ENCODE measurements around the gene PLK1. TPM values are rescaled to one million over a fixed set of nuclear protein-coding genes. Genes with fewer than 3 reads are reported as not detected.
A peak's percentile ranks its signal among the peaks of the same experiment; 100 is the strongest.

PLK1 gene
- total RNA-seq, 2 experiments from 2014 or later = 132 to 135 TPM

DNA sequence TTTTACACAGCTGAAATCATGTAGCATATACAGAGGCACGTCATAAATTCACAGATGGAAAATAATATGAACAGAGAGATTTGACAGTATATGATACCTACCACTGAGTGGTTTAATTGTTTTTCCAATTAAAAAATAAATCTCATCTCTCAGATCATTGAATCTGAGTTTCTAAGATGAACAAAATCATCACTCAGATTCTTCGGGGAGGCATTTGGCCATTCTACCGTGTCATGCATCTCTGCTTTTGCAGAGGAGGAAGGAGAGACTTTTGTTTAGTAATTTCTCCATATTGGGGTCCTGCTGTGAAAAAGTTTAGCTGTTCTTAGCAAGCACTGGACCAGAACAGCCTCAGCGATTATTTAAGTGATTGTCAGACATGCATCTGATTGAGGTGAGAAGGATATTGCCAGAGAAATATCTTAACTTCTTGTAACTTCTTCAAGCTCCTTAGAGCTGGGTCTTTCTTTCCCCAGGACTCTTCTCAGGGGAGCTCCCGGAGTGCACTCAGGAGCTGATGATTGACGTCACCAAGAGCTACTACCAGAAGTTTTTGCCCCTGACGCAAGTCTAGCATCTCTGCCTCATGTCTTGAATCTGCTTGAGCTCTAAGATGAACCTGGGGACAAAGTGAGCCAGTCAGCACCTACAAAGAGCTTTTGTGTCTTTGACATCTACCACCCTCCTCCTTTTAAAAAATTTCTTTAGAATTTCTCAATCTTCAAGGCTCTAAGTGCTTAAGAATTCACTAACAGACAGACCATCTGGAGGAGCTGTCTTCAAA, 11.9 kb upstream of the PLK1 start:
- no peaks in the 10 kb centered on the region for H3K9me3 Mint-ChIP-seq (ENCODE audit: low read depth)
- peaks cover 48% of the 10 kb centered on the region for H3K4me1 Mint-ChIP-seq
- H3K27ac Mint-ChIP-seq = no peak overlapping the region
- H3K4me3 Mint-ChIP-seq = no peak overlapping the region
- no peak for DNase-seq
- H3K36me3 Mint-ChIP-seq = peaks cover 81% of the 10 kb centered on the region
- no peaks in the 10 kb centered on the region for H3K27me3 Mint-ChIP-seq
- ATAC-seq = no peak
- CTCF ChIA-PET = no interaction called here

DNA sequence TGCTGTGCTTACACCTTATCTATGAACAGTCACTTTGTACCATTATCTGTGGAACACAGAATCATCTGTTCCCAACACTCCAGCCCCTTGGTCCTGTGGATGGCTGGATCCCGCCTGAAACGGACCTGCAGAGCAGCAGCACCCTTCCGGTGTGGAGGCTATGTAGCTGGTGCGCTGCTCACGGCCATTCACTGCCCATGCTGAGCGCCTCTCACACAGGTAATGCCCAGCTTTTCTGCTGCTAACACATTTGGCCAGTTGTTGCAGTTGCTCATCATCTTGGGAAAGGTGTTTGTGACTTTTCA, 11.4 kb upstream of the PLK1 start:
- Mint-ChIP-seq H3K27ac (no peak overlapping the region), H3K4me1 (peaks cover 49% of the 10 kb centered on the region), H3K27me3 (no peaks in the 10 kb centered on the region), H3K36me3 (peaks cover 81% of the 10 kb centered on the region), H3K4me3 (no peak overlapping the region), H3K9me3 (ENCODE audit: low read depth) (no peaks in the 10 kb centered on the region)
- DNase-seq (no peak), ATAC-seq (no peak)
- CTCF ChIA-PET = no interaction called here

DNA sequence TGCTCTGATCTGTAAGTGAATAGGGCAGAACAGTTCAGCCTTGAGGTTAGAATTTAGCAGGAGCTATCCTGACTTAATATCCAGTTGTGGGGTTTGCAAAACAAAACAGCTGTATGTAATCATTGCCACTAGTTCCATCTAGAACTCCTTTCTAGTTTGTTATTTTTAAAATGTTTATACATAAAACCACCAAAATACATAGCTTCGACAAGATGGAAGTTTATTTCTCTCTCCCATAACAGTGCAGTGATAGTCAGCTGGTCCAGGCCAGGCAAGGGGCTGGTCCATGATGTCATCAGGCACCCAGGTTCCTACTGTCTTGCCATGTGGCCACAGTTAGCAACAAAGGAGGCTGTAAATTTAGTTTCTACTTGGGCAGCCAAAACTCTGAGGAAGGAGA, 10.5 kb upstream of the PLK1 start:
- H3K9me3 Mint-ChIP-seq (ENCODE audit: low read depth) = no peaks in the 10 kb centered on the region
- CTCF ChIA-PET = interaction anchor here (1.5 kb wide), 1 partner anchor 342 kb away, joined by 4 read pairs; no protein-coding TSS in a partner anchor
- peaks cover 75% of the 10 kb centered on the region for H3K36me3 Mint-ChIP-seq
- H3K4me1 Mint-ChIP-seq = peaks cover 43% of the 10 kb centered on the region
- no peak overlapping the region for H3K4me3 Mint-ChIP-seq
- DNase-seq (no peak), ATAC-seq (no peak)
- no peak overlapping the region for H3K27ac Mint-ChIP-seq
- no peaks in the 10 kb centered on the region for H3K27me3 Mint-ChIP-seq

DNA sequence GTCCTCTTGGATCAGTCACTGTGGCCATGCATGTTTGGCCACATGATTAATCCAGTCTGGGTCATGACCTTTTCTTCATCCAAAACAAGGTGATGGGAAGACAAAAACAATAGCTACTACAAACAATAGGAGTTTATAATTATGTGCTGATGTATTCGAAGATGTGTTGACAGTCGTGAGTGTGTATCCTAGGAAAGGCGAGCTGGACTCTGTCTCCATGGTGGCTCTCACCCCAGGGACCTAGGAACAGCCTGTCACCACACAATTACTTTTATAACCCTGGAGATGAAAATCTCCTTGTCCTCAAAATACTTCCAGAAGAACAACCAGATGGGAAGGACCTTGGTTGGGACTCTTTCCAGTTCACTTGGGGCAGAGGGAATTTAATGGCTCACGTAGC, 9.8 kb upstream of the PLK1 start:
- DNase-seq = no peak
- peaks cover 41% of the 10 kb centered on the region for H3K4me1 Mint-ChIP-seq
- ATAC-seq = no peak
- H3K27me3 Mint-ChIP-seq = no peaks in the 10 kb centered on the region
- CTCF ChIA-PET = interaction anchor here (1.5 to 1.7 kb wide), 2 partner anchors 11 to 341 kb away, joined by 4 to 5 read pairs; no protein-coding TSS in a partner anchor
- no peak overlapping the region for H3K4me3 Mint-ChIP-seq
- H3K9me3 Mint-ChIP-seq (ENCODE audit: low read depth) = no peaks in the 10 kb centered on the region
- peaks cover 71% of the 10 kb centered on the region for H3K36me3 Mint-ChIP-seq
- no peak overlapping the region for H3K27ac Mint-ChIP-seq

DNA sequence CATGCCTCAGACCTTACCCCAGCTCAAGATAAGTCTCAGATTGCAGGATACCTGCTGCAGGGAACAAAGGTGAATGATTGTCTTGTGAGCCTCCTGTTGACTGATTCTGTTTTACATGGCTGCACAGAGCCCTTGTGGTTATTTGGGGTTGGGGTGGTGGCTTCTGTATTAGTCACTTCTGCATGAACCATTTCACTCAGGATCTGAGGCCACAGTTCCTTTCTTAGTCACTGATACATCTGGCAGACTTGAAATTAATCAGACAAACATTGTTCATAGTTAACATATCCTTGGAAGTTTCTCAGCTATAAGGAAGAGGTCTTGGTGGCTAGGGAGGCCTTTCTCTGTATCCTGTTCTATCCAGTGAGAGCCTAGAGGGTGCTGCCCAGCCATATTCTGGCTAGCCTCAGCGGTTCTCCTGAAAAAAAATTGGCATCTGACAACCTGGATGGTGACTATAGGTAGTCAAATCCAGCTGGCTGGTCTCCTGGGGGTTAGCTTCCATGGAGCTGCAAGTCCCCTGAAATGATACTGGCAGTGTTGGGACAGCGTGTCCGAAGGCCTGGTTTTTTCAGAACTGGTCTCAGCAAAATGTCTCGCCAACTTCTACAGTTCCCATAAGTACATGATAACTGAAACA, 8.4 kb upstream of the PLK1 start:
- Mint-ChIP-seq H3K4me1 (peaks cover 39% of the 10 kb centered on the region), H3K27me3 (no peaks in the 10 kb centered on the region), H3K27ac (peak overlapping the region; percentile 41), H3K36me3 (peaks cover 62% of the 10 kb centered on the region), H3K4me3 (no peak overlapping the region), H3K9me3 (ENCODE audit: low read depth) (no peaks in the 10 kb centered on the region)
- ATAC-seq (peak; percentile 99), DNase-seq (peak; percentile 93)
- CTCF ChIA-PET = interaction anchor here (1.0 to 1.7 kb wide), 3 partner anchors 10 to 340 kb away, joined by 3 to 5 read pairs (median 3); no protein-coding TSS in a partner anchor

DNA sequence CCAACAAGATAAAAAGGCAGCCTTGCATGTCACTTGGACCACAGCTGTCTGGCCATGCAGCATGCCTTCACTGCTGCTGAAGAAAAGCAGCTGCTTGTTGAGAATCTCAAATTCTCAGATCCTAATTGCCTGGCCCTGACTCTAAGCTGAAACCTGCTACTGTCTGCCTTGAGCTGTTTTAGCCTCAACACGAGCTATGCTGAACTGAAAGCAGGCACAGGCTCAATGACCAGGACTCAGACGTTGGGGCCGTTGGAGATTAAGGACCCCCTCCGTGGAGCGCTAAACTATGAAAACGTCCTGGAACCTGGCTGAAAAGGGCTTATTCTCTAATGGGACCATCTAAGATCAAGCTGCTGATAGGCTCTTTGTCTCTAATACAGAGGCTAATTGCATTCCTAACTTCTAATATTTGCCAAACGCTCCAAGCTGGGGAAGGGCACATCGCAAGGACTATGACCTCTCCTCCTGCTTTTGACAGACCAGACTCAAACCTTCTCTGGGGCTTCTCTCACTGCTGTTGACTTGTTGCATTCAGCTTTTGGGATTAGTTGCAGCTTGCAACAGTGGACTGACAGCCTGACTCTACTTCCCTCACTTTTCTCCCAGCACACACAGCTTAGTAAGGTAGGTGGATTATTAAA, 4.6 kb upstream of the PLK1 start:
- no peak for DNase-seq
- Mint-ChIP-seq H3K4me3 (no peak overlapping the region), H3K9me3 (ENCODE audit: low read depth) (no peaks in the 10 kb centered on the region), H3K27ac (no peak overlapping the region), H3K4me1 (peaks cover 33% of the 10 kb centered on the region), H3K27me3 (no peaks in the 10 kb centered on the region), H3K36me3 (peaks cover 32% of the 10 kb centered on the region)
- CTCF ChIA-PET = interaction anchor here (1.3 kb wide), 1 partner anchor 77 kb away, joined by 3 read pairs; no protein-coding TSS in a partner anchor
- ATAC-seq = no peak

DNA sequence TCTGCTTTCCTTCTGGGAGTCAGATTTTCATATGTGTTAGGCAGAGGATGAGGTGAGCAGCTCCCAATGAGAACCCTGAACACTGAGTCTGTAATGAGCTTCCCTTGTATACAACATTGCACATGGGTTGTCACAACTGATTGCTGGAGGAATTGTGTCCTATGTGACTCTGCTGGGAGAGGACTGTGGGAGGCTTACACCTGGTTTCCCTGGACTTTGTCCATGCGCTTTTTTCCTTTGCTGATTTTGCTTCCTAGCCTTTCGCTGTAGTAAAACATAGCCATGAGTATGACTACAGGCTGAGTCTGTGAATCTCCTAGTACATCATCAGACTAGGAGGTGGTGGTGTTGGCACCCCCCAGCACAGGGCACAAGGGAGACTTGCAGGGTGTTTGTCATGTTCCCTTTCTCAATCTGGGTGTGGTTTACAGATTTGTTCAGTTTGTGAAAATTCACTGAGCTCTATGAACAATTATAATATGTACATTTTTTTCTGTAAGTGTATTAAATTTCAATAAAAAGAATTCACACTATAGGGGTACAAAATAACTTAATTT, 1.7 kb upstream of the PLK1 start:
- H3K4me3 Mint-ChIP-seq = no peak overlapping the region
- ATAC-seq = no peak
- no peak overlapping the region for H3K27ac Mint-ChIP-seq
- no peaks in the 10 kb centered on the region for H3K9me3 Mint-ChIP-seq (ENCODE audit: low read depth)
- CTCF ChIA-PET = interaction anchor here (1.0 to 1.8 kb wide), 5 partner anchors 80 to 333 kb away, joined by 3 to 5 read pairs (median 3); no protein-coding TSS in a partner anchor
- no peak for DNase-seq
- no peaks in the 10 kb centered on the region for H3K27me3 Mint-ChIP-seq
- peaks cover 26% of the 10 kb centered on the region for H3K4me1 Mint-ChIP-seq
- peaks cover 34% of the 10 kb centered on the region for H3K36me3 Mint-ChIP-seq

DNA sequence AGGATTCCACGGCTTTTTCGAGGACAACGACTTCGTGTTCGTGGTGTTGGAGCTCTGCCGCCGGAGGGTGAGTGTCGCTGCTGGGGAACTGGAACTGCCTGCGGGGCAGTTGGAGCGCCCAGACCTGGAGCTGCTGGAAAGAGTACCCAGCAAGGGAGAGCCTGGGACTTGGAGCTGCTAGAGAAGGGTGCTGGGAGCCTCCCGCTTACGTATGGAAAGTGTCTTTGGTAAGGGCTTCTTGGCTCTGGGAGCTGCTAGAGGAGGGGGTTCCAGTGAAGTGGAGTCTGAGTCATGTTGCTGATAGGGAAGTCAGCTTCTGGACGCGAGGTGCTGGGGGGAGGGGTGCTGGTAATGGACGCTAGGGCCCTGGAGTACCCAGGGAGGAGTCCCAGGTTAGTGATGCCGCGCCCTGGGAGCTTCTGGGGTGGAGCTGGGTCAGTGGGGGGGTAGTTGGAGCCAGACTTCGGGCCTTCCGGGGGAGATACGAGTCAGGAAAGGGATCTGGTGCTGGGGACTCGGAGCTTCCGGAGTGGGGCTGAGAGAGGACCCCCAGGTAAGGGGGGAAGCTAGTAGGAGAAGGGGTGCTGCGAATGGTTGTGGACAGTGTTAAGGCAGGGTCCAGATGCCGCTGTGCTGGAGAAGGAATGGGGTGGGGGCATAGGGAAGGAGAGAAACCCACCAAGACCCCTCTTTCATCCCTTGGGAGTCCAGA, 741 bp downstream of the PLK1 start:
- DNase-seq = peak; percentile 51
- H3K9me3 Mint-ChIP-seq (ENCODE audit: low read depth) = no peaks in the 10 kb centered on the region
- no peaks in the 10 kb centered on the region for H3K27me3 Mint-ChIP-seq
- peaks cover 49% of the 10 kb centered on the region for H3K36me3 Mint-ChIP-seq
- H3K4me1 Mint-ChIP-seq = peaks cover 29% of the 10 kb centered on the region
- CTCF ChIA-PET = interaction anchor here (0.9 to 2.0 kb wide), 5 partner anchors 10 to 121 kb away, joined by 3 to 7 read pairs (median 5); no protein-coding TSS in a partner anchor
- peak overlapping the region; percentile 97 for H3K4me3 Mint-ChIP-seq
- peak overlapping the region; percentile 83 for H3K27ac Mint-ChIP-seq
- no peak for ATAC-seq

DNA sequence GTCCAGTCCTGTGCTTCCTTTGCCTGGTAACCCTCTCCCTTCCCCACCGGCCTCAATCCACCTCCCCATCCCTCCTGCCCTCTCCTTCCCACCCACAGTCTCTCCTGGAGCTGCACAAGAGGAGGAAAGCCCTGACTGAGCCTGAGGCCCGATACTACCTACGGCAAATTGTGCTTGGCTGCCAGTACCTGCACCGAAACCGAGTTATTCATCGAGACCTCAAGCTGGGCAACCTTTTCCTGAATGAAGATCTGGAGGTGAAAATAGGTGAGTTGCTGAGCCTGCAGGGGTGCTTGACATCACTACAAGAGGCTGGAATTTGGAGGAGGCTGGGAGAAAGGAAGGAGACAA, 1.3 kb downstream of the PLK1 start:
- Mint-ChIP-seq H3K4me3 (peak overlapping the region; percentile 97), H3K36me3 (peaks cover 49% of the 10 kb centered on the region), H3K27ac (peak overlapping the region; percentile 83), H3K4me1 (peaks cover 29% of the 10 kb centered on the region), H3K27me3 (no peaks in the 10 kb centered on the region), H3K9me3 (ENCODE audit: low read depth) (no peaks in the 10 kb centered on the region)
- ATAC-seq (no peak), DNase-seq (no peak)
- CTCF ChIA-PET = interaction anchor here (1.6 to 2.0 kb wide), 4 partner anchors 10 to 83 kb away, joined by 5 to 7 read pairs (median 6); no protein-coding TSS in a partner anchor

DNA sequence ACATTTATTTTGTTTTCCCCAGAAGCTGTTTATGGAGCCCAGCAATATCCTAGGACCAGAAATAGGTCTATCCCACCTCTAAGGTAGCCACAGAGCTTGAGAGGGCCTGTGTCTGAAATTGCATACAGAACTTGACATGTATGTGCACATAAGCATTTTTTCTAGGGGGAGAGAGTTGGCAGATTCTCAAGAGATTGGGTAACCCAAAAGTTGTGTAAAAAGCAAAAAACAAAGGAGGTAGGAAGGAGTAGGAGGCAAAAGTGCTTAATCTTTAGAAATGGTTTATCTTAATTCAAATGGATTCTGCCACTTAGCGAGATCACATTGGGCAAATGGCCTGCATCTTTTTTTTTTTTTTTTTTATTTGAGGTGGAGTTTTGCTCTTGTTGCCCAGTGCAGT, 3.5 kb downstream of the PLK1 start:
- peaks cover 34% of the 10 kb centered on the region for H3K4me1 Mint-ChIP-seq
- no peak overlapping the region for H3K4me3 Mint-ChIP-seq
- CTCF ChIA-PET = no interaction called here
- H3K27ac Mint-ChIP-seq = no peak overlapping the region
- no peaks in the 10 kb centered on the region for H3K27me3 Mint-ChIP-seq
- DNase-seq (no peak), ATAC-seq (no peak)
- peaks cover 60% of the 10 kb centered on the region for H3K36me3 Mint-ChIP-seq
- no peaks in the 10 kb centered on the region for H3K9me3 Mint-ChIP-seq (ENCODE audit: low read depth)

DNA sequence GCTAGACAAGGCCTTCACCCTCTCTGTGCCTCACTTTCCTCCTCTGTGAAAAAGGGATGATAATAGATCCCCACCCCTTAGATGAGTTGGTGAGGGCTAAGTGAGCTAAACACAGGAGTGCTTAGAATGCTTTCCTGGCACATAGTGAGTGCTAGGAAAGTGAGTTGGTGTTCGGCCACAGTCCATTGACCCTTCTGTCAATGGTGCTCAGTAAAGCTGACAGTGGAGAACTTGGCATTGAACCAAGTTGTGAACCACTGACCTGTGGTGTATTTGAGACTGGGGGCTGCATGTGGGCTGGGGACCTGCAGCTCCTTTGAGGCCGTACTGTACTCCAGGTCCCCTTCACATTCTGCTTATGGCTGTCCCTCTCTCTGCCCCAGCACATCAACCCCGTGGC, 4.8 kb downstream of the PLK1 start:
- ATAC-seq (no peak), DNase-seq (no peak)
- Mint-ChIP-seq H3K4me1 (peaks cover 28% of the 10 kb centered on the region), H3K36me3 (peaks cover 73% of the 10 kb centered on the region), H3K27me3 (no peaks in the 10 kb centered on the region), H3K27ac (peak overlapping the region; percentile 32), H3K9me3 (ENCODE audit: low read depth) (no peaks in the 10 kb centered on the region), H3K4me3 (no peak overlapping the region)
- CTCF ChIA-PET = interaction anchor here (1.2 kb wide), 1 partner anchor 327 kb away, joined by 4 read pairs; no protein-coding TSS in a partner anchor

DNA sequence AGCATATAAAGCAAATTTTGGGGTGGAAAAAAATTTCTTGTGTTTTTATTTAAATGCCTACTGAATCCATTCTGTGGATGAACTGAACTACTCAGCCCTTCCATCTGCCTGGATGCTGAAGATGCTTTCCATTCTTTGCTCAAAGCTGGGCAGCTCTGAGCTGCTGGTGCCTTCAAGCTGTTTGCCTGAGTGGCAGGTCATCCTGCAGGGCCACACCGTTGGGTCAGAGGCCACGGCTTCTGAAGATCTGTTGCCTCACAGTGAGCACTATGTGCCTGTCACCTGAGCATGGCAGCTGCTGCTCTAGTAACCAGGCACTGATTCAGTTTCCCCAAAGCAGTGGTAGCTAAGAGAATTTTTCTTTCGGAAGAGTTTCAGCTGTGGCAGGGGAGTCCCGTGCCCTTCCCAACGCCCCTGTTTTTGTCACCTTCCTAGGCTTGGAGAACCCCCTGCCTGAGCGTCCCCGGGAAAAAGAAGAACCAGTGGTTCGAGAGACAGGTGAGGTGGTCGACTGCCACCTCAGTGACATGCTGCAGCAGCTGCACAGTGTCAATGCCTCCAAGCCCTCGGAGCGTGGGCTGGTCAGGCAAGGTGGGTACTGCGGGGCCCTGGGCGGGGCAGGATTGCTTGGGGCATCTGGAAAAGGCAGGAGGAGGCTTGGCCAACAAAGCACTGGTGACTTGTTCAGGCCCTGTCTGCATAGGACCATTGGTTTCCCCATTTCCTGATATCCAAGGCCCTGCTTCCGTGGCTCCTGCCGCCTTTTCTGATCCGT, 8.5 kb downstream of the PLK1 start:
- no peak for DNase-seq
- CTCF ChIA-PET = interaction anchor here (0.9 kb wide), 1 partner anchor 8 kb away, joined by 5 read pairs; no protein-coding TSS in a partner anchor
- no peak for ATAC-seq
- Mint-ChIP-seq H3K4me3 (no peak overlapping the region), H3K9me3 (ENCODE audit: low read depth) (no peaks in the 10 kb centered on the region), H3K4me1 (peaks cover 6% of the 10 kb centered on the region), H3K27ac (no peak overlapping the region), H3K36me3 (peaks cover 75% of the 10 kb centered on the region), H3K27me3 (no peaks in the 10 kb centered on the region)
